AG09309 (cell line): ENCODE results near the gene CCNJ.

ENCODE experiments used
- DNase-seq: peaks from one replicate; pipeline ENCODE4 v3.0.0-alpha.2; 2010; ENCODE audit warnings: low read depth
- H3K4me3 ChIP-seq: 2 replicates; pipeline ENCODE4 v1.5.1; 2011; ENCODE audit warnings: mild to moderate bottlenecking, low read depth, low read length, moderate library complexity; ENCODE audit not compliant: control insufficient read depth
- CTCF ChIP-seq: IDR thresholded peaks from 2 replicates; pipeline ENCODE4 v1.5.1; 2011; ENCODE audit warnings: mild to moderate bottlenecking, low read depth, low read length, inconsistent platforms; ENCODE audit not compliant: insufficient read depth, control insufficient read depth; ENCODE audit errors: missing control alignments

CCNJ gene

GRCh38 chr10:96022739-96023138, 20.6 kb upstream of the CCNJ start:
- no peak for DNase-seq
- no peak for TF ChIP-seq CTCF
- no peak overlapping the region for H3K4me3 ChIP-seq

DNA sequence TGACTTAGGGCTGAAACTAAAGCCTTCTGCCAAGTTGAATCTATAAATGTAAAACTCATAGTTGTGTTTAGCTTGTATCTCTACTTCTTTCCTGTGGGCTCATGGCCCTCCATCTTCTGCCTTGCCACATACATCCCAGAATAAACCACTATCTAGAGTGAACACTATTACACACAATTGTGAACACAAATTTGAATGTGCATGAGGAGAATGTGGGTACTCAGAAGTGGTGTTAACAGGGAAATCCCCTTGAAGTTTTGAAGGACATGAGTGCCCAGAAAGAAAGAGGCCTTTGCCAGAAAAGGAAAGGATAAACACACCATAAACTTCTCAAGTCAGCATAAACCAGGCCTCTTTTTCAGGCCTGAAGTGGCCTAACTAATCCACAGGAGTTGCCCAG, 20.2 kb upstream of the CCNJ start:
- no peak for DNase-seq
- no peak for TF ChIP-seq CTCF
- no peak overlapping the region for H3K4me3 ChIP-seq

- H3K4me3 ChIP-seq = no peak overlapping the region
- no peak for TF ChIP-seq CTCF
- no peak for DNase-seq
These were observed 17.8 kb upstream of the CCNJ start for GRCh38 chr10:96025566-96025965.

DNA sequence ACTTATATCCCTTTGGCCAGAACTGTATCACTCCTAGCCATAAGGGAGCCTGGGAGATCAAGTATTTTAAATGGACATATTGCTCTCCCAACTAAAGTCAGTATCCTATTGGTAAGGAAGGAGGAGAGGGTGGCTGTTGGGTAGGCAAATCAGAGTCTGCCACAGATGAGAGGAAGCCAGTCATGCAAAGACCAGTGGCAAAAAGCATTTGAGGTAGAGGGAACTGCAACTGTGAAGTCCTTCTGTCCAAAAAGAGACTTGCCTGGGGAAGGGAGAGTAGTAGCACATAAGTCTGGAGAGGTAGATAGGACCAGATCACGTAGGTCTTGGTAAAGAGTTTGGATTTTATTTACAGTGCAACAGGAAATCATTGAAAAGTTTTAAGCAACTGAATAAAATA, 8.8 kb upstream of the CCNJ start:
- DNase-seq = no peak
- no peak for TF ChIP-seq CTCF
- H3K4me3 ChIP-seq = no peak overlapping the region

DNA sequence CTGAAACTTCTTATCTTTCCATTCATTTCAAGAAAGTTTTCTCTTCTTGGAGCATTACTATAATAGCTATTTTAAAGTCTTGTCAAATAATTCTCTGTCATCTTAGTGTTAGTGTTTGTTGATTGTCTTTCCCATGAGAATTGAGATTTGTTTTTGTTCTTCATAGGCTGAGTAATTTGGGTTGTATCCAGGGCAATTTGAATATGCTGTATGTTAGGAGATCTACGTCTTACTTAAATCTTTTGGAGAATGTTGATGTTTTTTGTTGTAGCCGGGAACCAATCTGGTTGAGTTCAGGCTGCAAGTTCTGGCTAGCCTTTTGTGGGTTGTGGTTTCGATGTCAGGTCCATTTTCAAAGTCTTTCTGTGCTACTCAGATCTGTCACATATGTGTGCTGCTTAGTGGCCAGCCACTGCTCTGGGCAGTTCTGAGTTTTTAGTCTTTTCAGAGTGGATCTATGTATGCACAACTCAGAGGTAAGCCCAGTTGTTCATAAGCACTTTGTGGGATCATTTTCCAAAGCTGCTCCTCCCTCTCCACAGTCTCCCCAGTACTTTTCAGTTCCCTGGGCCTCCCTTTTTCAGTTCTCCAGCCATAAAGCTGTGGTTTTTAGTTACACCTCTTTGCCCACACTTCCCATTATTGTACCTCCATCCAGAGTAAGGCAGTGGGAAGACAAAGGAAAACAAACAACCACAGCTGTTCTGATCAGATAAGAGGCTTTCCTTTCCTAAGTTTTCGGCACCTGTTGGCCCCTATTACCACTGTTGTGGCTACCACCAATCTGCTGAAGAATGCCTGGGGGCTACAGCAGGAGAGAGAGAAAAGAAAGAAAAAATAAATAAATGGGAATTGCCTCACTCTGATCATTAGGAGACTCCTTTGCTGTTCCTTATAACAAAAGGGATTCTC, 4.7 kb upstream of the CCNJ start:
- TF ChIP-seq CTCF = no peak
- DNase-seq = no peak
- no peak overlapping the region for H3K4me3 ChIP-seq

- no peak for TF ChIP-seq CTCF
- no peak for DNase-seq
- H3K4me3 ChIP-seq = no peak overlapping the region
These were observed 2.2 kb upstream of the CCNJ start for GRCh38 chr10:96041146-96041545.
